Naive thymus-derived CD4-positive, alpha-beta T cell (primary cell): ENCODE data around the gene METAP1D. TPM values are rescaled to one million over a fixed set of nuclear protein-coding genes. Genes with fewer than 3 reads are reported as not detected.

ENCODE experiments used
- ATAC-seq: fragments of 150-1000 bp; cut with Tn5 transposase; 2 replicates; pipeline ENCODE4 v1.10.0; 2021; ENCODE audit warnings: mild to moderate bottlenecking, moderate library complexity
- CTCF ChIA-PET: fragments of 350-600 bp; sonication (Branson Sonifier 250); formaldehyde crosslinking; loops from one replicate; lab custom pipeline; 2021; ENCODE audit warnings: antibody characterized with exemption; lab: Charles Lee
- POLR2A ChIA-PET: fragments of 350-600 bp; sonication (Branson Sonifier 250); formaldehyde crosslinking; loops from one replicate; lab custom pipeline; 2021; ENCODE audit warnings: antibody characterized with exemption, inconsistent platforms; lab: Charles Lee
- DNase-seq, 9 donors: peaks; one replicate each; pipeline versions ENCODE4 v3.0.0 to v3.0.0-alpha.2; 2020 to 2022; ENCODE audit warnings: mixed read lengths in 1 of 9
- H3K27ac ChIP-seq: one replicate; pipeline ENCODE4 v1.7.0; 2013; ENCODE audit warnings: mild to moderate bottlenecking, low read depth, low read length, moderate library complexity
- H3K27me3 ChIP-seq, 2 donors: one replicate each; pipeline ENCODE4 v1.7.0; 2013; ENCODE audit warnings: low read length in 2 of 2, mild to moderate bottlenecking in 2 of 2, moderate library complexity in 2 of 2; ENCODE audit not compliant: control insufficient read depth in 2 of 2, insufficient read depth in 2 of 2
- H3K36me3 ChIP-seq, 3 experiments: 1 replicate in 2 of 3; 2 replicates in 1 of 3; pipeline ENCODE4 v1.7.0; 2013; ENCODE audit warnings: low read length in 3 of 3, mild to moderate bottlenecking in 3 of 3, moderate library complexity in 1 of 3; ENCODE audit not compliant: insufficient read depth in 3 of 3, control insufficient read depth in 2 of 3
- H3K4me1 ChIP-seq, 2 donors: one replicate each; pipeline ENCODE4 v1.7.0; 2013; ENCODE audit warnings: low read length in 2 of 2, mild to moderate bottlenecking in 2 of 2, moderate library complexity in 1 of 2; ENCODE audit not compliant: control insufficient read depth in 2 of 2, insufficient read depth in 2 of 2
- H3K4me3 ChIP-seq: 2 replicates; pipeline ENCODE4 v1.7.0; 2013; ENCODE audit warnings: mild to moderate bottlenecking, low read length
- H3K9me3 ChIP-seq, 3 experiments: 1 replicate in 2 of 3; 2 replicates in 1 of 3; pipeline ENCODE4 v1.7.0; 2013; ENCODE audit warnings: low read length in 3 of 3; ENCODE audit not compliant: control insufficient read depth in 2 of 3
- H3K27ac Mint-ChIP-seq, 9 donors: one replicate each; pipeline ENCODE4 v1.8.0; 2020 to 2022; ENCODE audit warnings: mixed read lengths in 9 of 9, mild to moderate bottlenecking in 8 of 9, moderate library complexity in 5 of 9, inconsistent platforms in 2 of 9
- H3K27me3 Mint-ChIP-seq, 5 donors: one replicate each; pipeline ENCODE4 v1.8.0; 2021 to 2022; ENCODE audit warnings: mixed read lengths in 5 of 5, mild to moderate bottlenecking in 1 of 5
- H3K36me3 Mint-ChIP-seq, 5 donors: one replicate each; pipeline ENCODE4 v1.8.0; 2020 to 2022; ENCODE audit warnings: mixed read lengths in 5 of 5, mild to moderate bottlenecking in 3 of 5, inconsistent platforms in 1 of 5
- H3K4me1 Mint-ChIP-seq, 7 donors: one replicate each; pipeline ENCODE4 v1.8.0; 2020 to 2022; ENCODE audit warnings: mixed read lengths in 7 of 7, mild to moderate bottlenecking in 3 of 7, inconsistent platforms in 1 of 7
- H3K4me3 Mint-ChIP-seq, 10 donors: one replicate each; pipeline ENCODE4 v1.8.0; 2020 to 2022; ENCODE audit warnings: mild to moderate bottlenecking in 10 of 10, mixed read lengths in 10 of 10, moderate library complexity in 6 of 10, inconsistent platforms in 2 of 10
- H3K9me3 Mint-ChIP-seq, 11 donors: one replicate each; pipeline ENCODE4 v1.8.0; 2020 to 2022; ENCODE audit warnings: mixed read lengths in 11 of 11, mild to moderate bottlenecking in 4 of 11, inconsistent platforms in 1 of 11, moderate library complexity in 1 of 11
- intact Hi-C, 2 donors: fragments of 100-400 bp; cut with micrococcal nuclease; formaldehyde crosslinking; loops; one replicate each; pipeline ENCODE4 v1.15.1; 2023
- polyA plus RNA-seq, 2 donors: library from polyadenylated mRNA; unstranded; fragments of 300-500 nt; fragmentation: Illumina TruSeq; gene quantifications; one replicate each; pipeline ENCODE4 v1.2.3, GENCODE V29; 2021
- total RNA-seq, 6 experiments: library from RNA in 5 of 6; stranded (reverse) in 5 of 6; gene quantifications; 1 replicate in 5 of 6; 2 replicates in 1 of 6; pipeline ENCODE4 v1.2.3 and lab custom pipeline; 2021 to 2026

Gene METAP1D
- total and polyA plus RNA-seq, 7 experiments from 2014 or later, result 3.3 to 12.2 (median 5.6) TPM

GRCh38 chr2:172048508-172049503 lies 49.1 kb downstream of the METAP1D start:
- no peaks in the 10 kb centered on the region for H3K4me1 ChIP-seq
- H3K27me3 Mint-ChIP-seq, result peaks cover 0 to 11% (median 0%) of the 10 kb centered on the region in 5 donors
- POLR2A ChIA-PET, result no interaction called here
- H3K4me1 Mint-ChIP-seq, result peaks cover 0 to 5% (median 4%) of the 10 kb centered on the region in 7 donors
- CTCF ChIA-PET, result no interaction called here
- no peak overlapping the region for H3K27ac Mint-ChIP-seq
- DNase-seq, result no peak
- H3K9me3 ChIP-seq, result no peaks in the 10 kb centered on the region
- peaks cover 0 to 4% (median 0%) of the 10 kb centered on the region in 5 donors for H3K36me3 Mint-ChIP-seq
- H3K9me3 Mint-ChIP-seq, result no peaks in the 10 kb centered on the region
- no peak overlapping the region for H3K4me3 ChIP-seq
- no peak for ATAC-seq
- H3K36me3 ChIP-seq, result no peaks in the 10 kb centered on the region
- no peaks in the 10 kb centered on the region for H3K27me3 ChIP-seq
- no peak overlapping the region for H3K4me3 Mint-ChIP-seq
- intact Hi-C loops, result no loop called here
- H3K27ac ChIP-seq, result no peak overlapping the region

GRCh38 chr2:172049567-172050120 lies 49.9 kb downstream of the METAP1D start:
- DNase-seq (no peak), ATAC-seq (no peak)
- no peak overlapping the region for H3K27ac Mint-ChIP-seq
- ChIA-PET CTCF (no interaction called here), POLR2A (no interaction called here)
- H3K36me3 Mint-ChIP-seq, result peaks cover 0 to 4% (median 0%) of the 10 kb centered on the region in 5 donors
- H3K27me3 Mint-ChIP-seq, result peaks cover 0 to 11% (median 0%) of the 10 kb centered on the region in 5 donors
- Histone ChIP-seq H3K36me3 (no peaks in the 10 kb centered on the region), H3K27me3 (no peaks in the 10 kb centered on the region), H3K4me1 (no peaks in the 10 kb centered on the region), H3K4me3 (no peak overlapping the region), H3K9me3 (no peaks in the 10 kb centered on the region), H3K27ac (no peak overlapping the region)
- H3K4me3 Mint-ChIP-seq, result no peak overlapping the region
- H3K4me1 Mint-ChIP-seq, result peaks cover 0 to 5% (median 4%) of the 10 kb centered on the region in 7 donors
- intact Hi-C loops, result no loop called here
- no peaks in the 10 kb centered on the region for H3K9me3 Mint-ChIP-seq

- H3K27me3 ChIP-seq, result no peaks in the 10 kb centered on the region
- H3K4me3 Mint-ChIP-seq, result no peak overlapping the region
- CTCF ChIA-PET, result no interaction called here
- DNase-seq (no peak), ATAC-seq (no peak)
- no peaks in the 10 kb centered on the region for H3K9me3 ChIP-seq
- no peaks in the 10 kb centered on the region for H3K9me3 Mint-ChIP-seq
- H3K4me1 ChIP-seq, result no peaks in the 10 kb centered on the region
- intact Hi-C loops, result no loop called here
- H3K36me3 Mint-ChIP-seq, result peaks cover 0 to 4% (median 0%) of the 10 kb centered on the region in 5 donors
- peaks cover 0 to 11% (median 0%) of the 10 kb centered on the region in 5 donors for H3K27me3 Mint-ChIP-seq
- H3K4me1 Mint-ChIP-seq, result peaks cover 0 to 5% (median 4%) of the 10 kb centered on the region in 7 donors
- POLR2A ChIA-PET, result no interaction called here
- H3K4me3 ChIP-seq, result no peak overlapping the region
- no peak overlapping the region for H3K27ac Mint-ChIP-seq
- no peaks in the 10 kb centered on the region for H3K36me3 ChIP-seq
- H3K27ac ChIP-seq, result no peak overlapping the region
Measured at GRCh38 chr2:172050479-172051125, 50.8 kb downstream of the METAP1D start.

- Mint-ChIP-seq H3K27me3 (peaks cover 0 to 9% (median 0%) of the 10 kb centered on the region in 5 donors), H3K4me1 (no peaks in the 10 kb centered on the region), H3K27ac (no peak overlapping the region), H3K9me3 (no peaks in the 10 kb centered on the region), H3K4me3 (no peak overlapping the region), H3K36me3 (peaks cover 0 to 4% (median 0%) of the 10 kb centered on the region in 5 donors)
- Histone ChIP-seq H3K9me3 (no peaks in the 10 kb centered on the region), H3K27ac (no peak overlapping the region), H3K4me1 (no peaks in the 10 kb centered on the region), H3K4me3 (no peak overlapping the region), H3K27me3 (no peaks in the 10 kb centered on the region), H3K36me3 (no peaks in the 10 kb centered on the region)
- ATAC-seq (no peak), DNase-seq (no peak)
- POLR2A ChIA-PET, result no interaction called here
- intact Hi-C loops, result no loop called here
- CTCF ChIA-PET, result no interaction called here
Measured at GRCh38 chr2:172052000-172052983, 52.5 kb downstream of the METAP1D start.

- Mint-ChIP-seq H3K4me3 (no peak overlapping the region), H3K36me3 (peaks cover 0 to 4% (median 0%) of the 10 kb centered on the region in 5 donors), H3K9me3 (no peaks in the 10 kb centered on the region), H3K27me3 (peaks cover 0 to 9% (median 0%) of the 10 kb centered on the region in 5 donors), H3K4me1 (no peaks in the 10 kb centered on the region), H3K27ac (no peak overlapping the region)
- ChIA-PET POLR2A (no interaction called here), CTCF (no interaction called here)
- ATAC-seq (no peak), DNase-seq (no peak)
- H3K4me1 ChIP-seq, result no peaks in the 10 kb centered on the region
- H3K27ac ChIP-seq, result no peak overlapping the region
- H3K36me3 ChIP-seq, result no peaks in the 10 kb centered on the region
- intact Hi-C loops, result no loop called here
- H3K9me3 ChIP-seq, result no peaks in the 10 kb centered on the region
- H3K4me3 ChIP-seq, result no peak overlapping the region
- H3K27me3 ChIP-seq, result no peaks in the 10 kb centered on the region
Measured at GRCh38 chr2:172053486-172053885, 53.7 kb downstream of the METAP1D start.

DNA sequence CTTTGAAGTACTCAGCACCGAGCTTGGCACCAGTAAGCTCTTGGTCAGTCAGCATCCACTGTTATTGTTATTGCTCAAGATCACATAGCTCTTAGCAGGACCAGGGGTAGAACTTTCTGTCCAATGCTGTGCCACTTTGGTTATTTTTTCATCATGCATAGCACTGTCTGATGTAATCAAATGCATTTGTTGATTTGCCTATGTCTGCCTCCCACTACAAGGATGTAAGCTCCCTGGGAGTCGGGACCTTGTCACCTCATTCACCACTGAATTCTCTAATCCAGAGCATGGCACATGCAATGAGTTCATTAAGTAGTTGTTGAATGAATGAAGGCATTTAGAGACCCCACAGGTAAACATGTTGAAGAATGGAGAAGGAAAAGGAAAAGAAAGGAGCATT lies 56.5 kb downstream of the METAP1D start:
- Mint-ChIP-seq H3K4me1 (peaks cover 0 to 5% (median 0%) of the 10 kb centered on the region in 7 donors), H3K27me3 (peaks cover 0 to 9% (median 0%) of the 10 kb centered on the region in 5 donors), H3K9me3 (no peaks in the 10 kb centered on the region), H3K4me3 (no peak overlapping the region), H3K36me3 (peaks cover 0 to 4% (median 0%) of the 10 kb centered on the region in 5 donors), H3K27ac (no peak overlapping the region)
- H3K36me3 ChIP-seq, result no peaks in the 10 kb centered on the region
- ChIA-PET CTCF (no interaction called here), POLR2A (interaction anchor here (0.5 kb wide), 1 partner anchor 295 kb away, joined by 3 read pairs; no protein-coding TSS in a partner anchor)
- H3K4me3 ChIP-seq, result no peak overlapping the region
- no peak overlapping the region for H3K27ac ChIP-seq
- H3K4me1 ChIP-seq, result no peaks in the 10 kb centered on the region
- DNase-seq (no peak), ATAC-seq (no peak)
- intact Hi-C loops, result no loop called here
- H3K9me3 ChIP-seq, result no peaks in the 10 kb centered on the region
- no peaks in the 10 kb centered on the region for H3K27me3 ChIP-seq
